Measurements from ENCODE around the gene HOXA3. TPM values are rescaled to one million over a fixed set of nuclear protein-coding genes. Genes with fewer than 3 reads are reported as not detected.

Gene HOXA3
- polyA plus RNA-seq, 3 donors = not detected

DNA sequence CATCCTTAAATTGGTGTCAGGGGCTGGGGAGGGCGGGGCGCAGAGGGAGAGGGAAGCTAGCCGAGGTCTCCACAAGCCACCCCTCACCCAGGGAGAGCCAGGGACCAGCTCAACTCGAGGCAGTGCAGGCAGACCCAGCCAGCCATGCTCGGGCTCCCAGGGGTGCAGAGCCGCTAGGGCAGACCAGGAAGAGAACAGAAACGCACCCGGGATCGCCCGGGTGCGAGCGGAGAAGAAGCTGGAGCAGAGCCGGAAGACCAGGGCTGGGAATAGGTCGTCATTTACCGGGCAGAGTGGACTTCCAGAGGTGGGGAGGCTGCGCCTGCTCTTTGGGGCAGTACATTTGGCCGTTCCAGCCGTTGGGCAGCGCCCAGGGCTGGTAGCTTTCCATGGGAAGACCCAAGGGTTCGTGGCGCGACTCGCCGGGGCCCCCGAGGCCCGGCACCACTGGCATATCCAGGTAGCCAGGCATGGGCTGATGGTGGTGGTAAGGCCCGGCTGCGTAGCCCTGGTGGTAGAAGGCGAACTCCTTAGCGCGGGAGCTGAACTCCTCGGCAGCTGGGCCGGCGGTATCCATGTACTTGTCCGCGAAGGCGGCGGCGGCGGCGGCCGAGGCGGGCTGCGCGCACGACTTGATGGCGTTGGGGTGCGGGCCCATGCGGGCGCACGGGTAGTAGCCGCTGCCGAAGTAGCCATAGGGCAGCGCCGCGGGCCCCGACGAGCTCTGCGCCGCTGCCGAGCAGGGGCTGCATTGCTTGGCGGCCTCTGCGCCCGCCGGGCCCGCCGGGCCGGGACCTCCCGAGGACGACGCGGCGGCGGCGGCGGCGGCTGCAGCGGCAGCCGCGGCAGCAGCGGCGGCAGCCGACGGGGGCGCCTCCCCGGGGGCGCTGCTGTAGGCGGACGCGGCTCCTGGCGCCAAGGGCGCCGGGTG is 46.8 kb upstream of the HOXA3 start:
- Histone ChIP-seq H4K20me1 (ENCODE audit: insufficient read depth, low read length) (no peaks in the 10 kb centered on the region), H3K27me3 (ENCODE audit: control insufficient read depth in 2 of 2, insufficient read depth in 2 of 2, low read length in 2 of 2) (peaks cover 87 to 94% of the 10 kb centered on the region in 2 donors), H3K4me1 (ENCODE audit: control insufficient read depth in 1 of 2, insufficient read depth in 2 of 2, low read length in 2 of 2) (peaks cover 31 to 38% of the 10 kb centered on the region in 2 donors), H2AFZ (ENCODE audit: insufficient read depth, low read depth, low read length, poor library complexity, severe bottlenecking) (peak overlapping the region; percentile 19), H3K4me2 (replicated peaks; ENCODE audit: extremely low read depth, low read length, poor library complexity, severe bottlenecking) (peak overlapping the region; percentile 54), H3K27ac (ENCODE audit: low read depth in 1 of 2, low read length in 2 of 2) (no peak overlapping the region), H3K9ac (ENCODE audit: insufficient read depth, low read length, poor library complexity, severe bottlenecking) (no peak overlapping the region), H3K4me3 (replicated peaks in 1 of 3; ENCODE audit: low read depth in 2 of 3, low read length in 3 of 3) (no peak overlapping the region), H3K9me3 (replicated peaks in 1 of 2; ENCODE audit: control insufficient read depth in 1 of 2, insufficient read depth in 1 of 2, low read length in 2 of 2) (peaks cover 0 to 39% of the 10 kb centered on the region in 2 donors), H3K79me2 (ENCODE audit: insufficient read depth, low read length) (no peaks in the 10 kb centered on the region), H3K36me3 (replicated peaks in 1 of 2; ENCODE audit: control insufficient read depth in 1 of 2, insufficient read depth in 2 of 2, low read length in 2 of 2) (no peaks in the 10 kb centered on the region)
- Mint-ChIP-seq H3K4me3 (peak overlapping the region; percentile 67 to 84), H3K27ac (no peak overlapping the region), H3K9me3 (peaks cover 0 to 40% (median 21%) of the 10 kb centered on the region in 7 donors), H3K4me1 (peaks cover 47% of the 10 kb centered on the region), H3K27me3 (ENCODE audit: low read depth in 3 of 3) (peaks cover 86 to 92% (median 89%) of the 10 kb centered on the region in 3 donors), H3K36me3 (peaks cover 11 to 22% of the 10 kb centered on the region in 2 donors)
- intact Hi-C loops (cut with micrococcal nuclease) = loop anchor here (5.0 to 10.0 kb wide), 3 partner anchors 586 to 823 kb away; no protein-coding TSS in a partner anchor
- 2% methylated on average over 89 of the region's 93 CpGs for WGBS (ENCODE audit: insufficient coverage)
- TF ChIP-seq, protein P1, sequence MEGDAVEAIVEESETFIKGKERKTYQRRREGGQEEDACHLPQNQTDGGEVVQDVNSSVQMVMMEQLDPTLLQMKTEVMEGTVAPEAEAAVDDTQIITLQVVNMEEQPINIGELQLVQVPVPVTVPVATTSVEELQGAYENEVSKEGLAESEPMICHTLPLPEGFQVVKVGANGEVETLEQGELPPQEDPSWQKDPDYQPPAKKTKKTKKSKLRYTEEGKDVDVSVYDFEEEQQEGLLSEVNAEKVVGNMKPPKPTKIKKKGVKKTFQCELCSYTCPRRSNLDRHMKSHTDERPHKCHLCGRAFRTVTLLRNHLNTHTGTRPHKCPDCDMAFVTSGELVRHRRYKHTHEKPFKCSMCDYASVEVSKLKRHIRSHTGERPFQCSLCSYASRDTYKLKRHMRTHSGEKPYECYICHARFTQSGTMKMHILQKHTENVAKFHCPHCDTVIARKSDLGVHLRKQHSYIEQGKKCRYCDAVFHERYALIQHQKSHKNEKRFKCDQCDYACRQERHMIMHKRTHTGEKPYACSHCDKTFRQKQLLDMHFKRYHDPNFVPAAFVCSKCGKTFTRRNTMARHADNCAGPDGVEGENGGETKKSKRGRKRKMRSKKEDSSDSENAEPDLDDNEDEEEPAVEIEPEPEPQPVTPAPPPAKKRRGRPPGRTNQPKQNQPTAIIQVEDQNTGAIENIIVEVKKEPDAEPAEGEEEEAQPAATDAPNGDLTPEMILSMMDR (IDR thresholded peaks at IDR 0.05) = no peak
- DNase-seq = no peak

DNA sequence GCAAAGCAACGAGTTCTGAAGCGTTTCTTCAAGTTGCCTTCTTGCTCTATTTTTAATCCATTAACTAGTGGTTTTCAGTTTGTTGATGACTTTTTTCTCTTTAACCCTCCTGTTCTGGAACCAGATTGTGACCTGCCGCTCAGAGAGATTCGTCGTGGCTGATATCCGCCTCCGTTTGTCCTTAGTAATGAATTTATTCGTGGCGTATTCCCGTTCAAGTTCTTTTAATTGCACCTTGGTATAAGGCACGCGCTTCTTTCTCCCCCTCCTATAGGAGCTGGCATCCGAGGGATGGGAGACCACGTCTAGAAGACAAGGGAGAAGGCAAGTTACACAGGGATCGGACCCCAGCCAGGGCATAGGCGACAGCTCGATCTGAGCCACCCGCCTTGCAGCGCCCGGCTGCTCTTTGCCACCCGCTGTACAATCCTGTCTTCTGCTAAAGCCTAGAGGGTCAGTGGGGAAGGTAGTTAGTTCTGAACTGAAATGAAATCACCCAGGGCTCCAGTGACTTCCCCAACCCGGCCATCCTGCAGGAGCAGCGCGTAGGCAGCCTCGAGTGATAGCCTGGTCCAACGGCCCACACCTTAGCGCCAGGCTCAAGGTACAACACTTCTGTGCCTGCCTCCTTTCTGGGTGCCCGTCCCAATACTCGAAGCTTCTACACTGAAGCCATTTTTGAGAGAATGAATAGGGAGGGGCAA is 45.9 kb upstream of the HOXA3 start:
- Histone ChIP-seq H3K4me3 (replicated peaks in 1 of 3; ENCODE audit: low read depth in 2 of 3, low read length in 3 of 3) (no peak overlapping the region), H3K27ac (ENCODE audit: low read depth in 1 of 2, low read length in 2 of 2) (no peak overlapping the region), H3K27me3 (ENCODE audit: control insufficient read depth in 2 of 2, insufficient read depth in 2 of 2, low read length in 2 of 2) (peaks cover 87 to 94% of the 10 kb centered on the region in 2 donors), H3K4me1 (ENCODE audit: control insufficient read depth in 1 of 2, insufficient read depth in 2 of 2, low read length in 2 of 2) (peaks cover 35 to 43% of the 10 kb centered on the region in 2 donors), H3K9ac (ENCODE audit: insufficient read depth, low read length, poor library complexity, severe bottlenecking) (no peak overlapping the region), H2AFZ (ENCODE audit: insufficient read depth, low read depth, low read length, poor library complexity, severe bottlenecking) (no peak overlapping the region), H3K79me2 (ENCODE audit: insufficient read depth, low read length) (no peaks in the 10 kb centered on the region), H3K4me2 (replicated peaks; ENCODE audit: extremely low read depth, low read length, poor library complexity, severe bottlenecking) (peak overlapping the region; percentile 54), H4K20me1 (ENCODE audit: insufficient read depth, low read length) (no peaks in the 10 kb centered on the region), H3K9me3 (replicated peaks in 1 of 2; ENCODE audit: control insufficient read depth in 1 of 2, insufficient read depth in 1 of 2, low read length in 2 of 2) (peaks cover 2 to 37% of the 10 kb centered on the region in 2 donors), H3K36me3 (replicated peaks in 1 of 2; ENCODE audit: control insufficient read depth in 1 of 2, insufficient read depth in 2 of 2, low read length in 2 of 2) (no peaks in the 10 kb centered on the region)
- H3K9me3 Mint-ChIP-seq = peaks cover 0 to 43% (median 26%) of the 10 kb centered on the region in 7 donors
- H3K27me3 Mint-ChIP-seq (ENCODE audit: low read depth in 3 of 3) = peaks cover 86 to 92% (median 89%) of the 10 kb centered on the region in 3 donors
- peak overlapping the region in 1 of 2 donors; percentile 84 for H3K4me3 Mint-ChIP-seq
- TF ChIP-seq, protein P1 (IDR thresholded peaks at IDR 0.05) = no peak
- peaks cover 11 to 20% of the 10 kb centered on the region in 2 donors for H3K36me3 Mint-ChIP-seq
- peaks cover 53% of the 10 kb centered on the region for H3K4me1 Mint-ChIP-seq
- no peak for DNase-seq
- WGBS (ENCODE audit: insufficient coverage) = 17% methylated on average over 23 of the region's 29 CpGs
- H3K27ac Mint-ChIP-seq = no peak overlapping the region
- intact Hi-C loops (cut with micrococcal nuclease) = loop anchor here (5.0 to 10.0 kb wide), 3 partner anchors 587 to 824 kb away; no protein-coding TSS in a partner anchor

All from CD14-positive monocyte (primary cell).